ENCODE results near the gene CTSW. TPM values are rescaled to one million over a fixed set of nuclear protein-coding genes. Genes with fewer than 3 reads are reported as not detected.
A peak's percentile ranks its signal among the peaks of the same experiment; 100 is the strongest.

Gene CTSW
- total and polyA plus RNA-seq, 2 of the 4 experiments (the other 2 are of a cell fraction), result 0.07 to 0.18 TPM

GRCh38 chr11:65907878-65908277, 28.2 kb downstream of the CTSW start:
- intact Hi-C loops (cut with micrococcal nuclease) (no loop called here), in situ Hi-C loops (cut with MboI; ENCODE audit: low sequenced_read_pairs) (no loop called here), dilution Hi-C loops (cut with HindIII; ENCODE audit: low sequenced_read_pairs, unreplicated experiment) (no loop called here)
- POLR2A ChIA-PET (ENCODE audit: unreplicated experiment), result no interaction called here
- H2AK9ac ChIP-seq (replicated peaks; ENCODE audit: low read depth, low read length, poor library complexity), result no peak overlapping the region
- H3K9me1 ChIP-seq (ENCODE audit: insufficient read depth, low read length), result peaks cover 16% of the 10 kb centered on the region
- peak overlapping the region; percentile 3; the same call in 1 of the 2 replicates for H3K4ac ChIP-seq (ENCODE audit: low read depth, low read length)
- peak overlapping the region; percentile 5 for H2BK120ac ChIP-seq (ENCODE audit: low read depth, low read length)
- no peak for ATAC-seq (ENCODE audit: low read depth)
- peak overlapping the region; percentile 64 for H4K91ac ChIP-seq (ENCODE audit: insufficient read depth, low read depth, low read length)
- no peak overlapping the region for H3K56ac ChIP-seq (ENCODE audit: extremely low read depth, insufficient read depth, low read length)
- DNase-seq, result no peak
- no peaks in the 10 kb centered on the region for H3K9me3 ChIP-seq (ENCODE audit: control insufficient read depth, insufficient read depth, low read length)
- no peak overlapping the region for H3K4me3 ChIP-seq (ENCODE audit: insufficient read depth, low read depth, low read length)
- H3K14ac ChIP-seq (replicated peaks; ENCODE audit: low read depth, low read length), result no peak overlapping the region
- 80% methylated on average over 2 of the region's 6 CpGs; no CpG with 5 or more reads in 1 of the 2 experiments for WGBS, 2 experiments (ENCODE audit: extremely low coverage in 2 of 2, insufficient read length in 1 of 2)
- H3K18ac ChIP-seq (ENCODE audit: low read depth, low read length), result no peak overlapping the region
- no peak overlapping the region for H3K23ac ChIP-seq (ENCODE audit: low read depth, low read length)
- no peak overlapping the region for H4K8ac ChIP-seq (ENCODE audit: low read depth in 2 of 2, low read length in 2 of 2)
- BruUV-seq (replicated peaks), result no TSS peak
- H3K79me1 ChIP-seq (ENCODE audit: low read depth in 1 of 2, low read length in 2 of 2), result peaks cover 26 to 72% of the 10 kb centered on the region in 2 experiments; a peak in 3 of 4 replicates
- no peaks in the 10 kb centered on the region for H4K20me1 ChIP-seq (ENCODE audit: insufficient read depth, low read length)
- peaks cover 23% of the 10 kb centered on the region for H3K4me1 ChIP-seq (ENCODE audit: control insufficient read depth, insufficient read depth, low read length)
- TF ChIP-seq MAFK (IDR thresholded peaks at IDR 0.05; ENCODE audit: low read depth, low read length), result no peak
- no peak for TF ChIP-seq BHLHE40 (IDR thresholded peaks at IDR 0.05; ENCODE audit: low read depth, low read length)
- peak overlapping the region; percentile 68 for H2AK5ac ChIP-seq (ENCODE audit: low read depth, low read length)
- H2BK20ac ChIP-seq (ENCODE audit: low read depth, low read length), result peak overlapping the region; percentile 2; the same call in 1 of the 2 replicates
- no peak overlapping the region for H3K27ac ChIP-seq (ENCODE audit: insufficient read depth, low read length)
- H2BK15ac ChIP-seq (ENCODE audit: low read depth, low read length), result peak overlapping the region; percentile 36; the same call in 1 of the 3 replicates
- H3K9ac ChIP-seq (ENCODE audit: low read depth, low read length), result no peak overlapping the region
- CTCF ChIA-PET, result no interaction called here
- no peaks in the 10 kb centered on the region for H3K27me3 ChIP-seq (ENCODE audit: control insufficient read depth, insufficient read depth, low read length)
- no peak overlapping the region for H2AFZ ChIP-seq (replicated peaks; ENCODE audit: low read length, poor library complexity)
- H4K5ac ChIP-seq (ENCODE audit: low read depth, low read length), result no peak overlapping the region
- no peak overlapping the region for H2BK5ac ChIP-seq (ENCODE audit: low read depth, low read length, poor library complexity, severe bottlenecking)
- H3K4me2 ChIP-seq (ENCODE audit: low read depth, low read length), result no peak overlapping the region
- no peaks in the 10 kb centered on the region for H3K36me3 ChIP-seq (ENCODE audit: control insufficient read depth, insufficient read depth, low read length)

Measured in IMR-90 (cell line).